A673 (cell line): ENCODE results near the gene DHRSX. TPM values are rescaled to one million over a fixed set of nuclear protein-coding genes. Genes with fewer than 3 reads are reported as not detected.
A peak's percentile ranks its signal among the peaks of the same experiment; 100 is the strongest.

Source experiments
- BruUV-seq: library from RNA; stranded (reverse); fragments of 400-500 nt; replicated peaks from 2 replicates; lab custom pipeline; 2021; lab: Mats Ljungman, UMichigan
- CTCF ChIA-PET: fragments of 300-600 bp; sonication (Branson Sonifier 250); formaldehyde crosslinking; loops from one replicate; lab custom pipeline; 2022; ENCODE audit warnings: antibody characterized with exemption; lab: Charles Lee
- POLR2A ChIA-PET: fragments of 300-600 bp; sonication (Branson Sonifier 250); formaldehyde crosslinking; loops from one replicate; lab custom pipeline; 2022; ENCODE audit warnings: antibody characterized with exemption; ENCODE audit not compliant: low non-redundant PET; lab: Charles Lee
- DNase-seq: peaks from one replicate; pipeline ENCODE4 v3.0.0-alpha.2; 2015; ENCODE audit warnings: low spot score
- H3K27ac ChIP-seq: fragments of 200-600 bp; sonication (generic); 2 replicates; pipeline ENCODE4 v1.5.1; 2016; ENCODE audit warnings: mixed run types, low read depth, mild to moderate bottlenecking, mixed read lengths, antibody characterized with exemption, low read length; ENCODE audit not compliant: poor library complexity, severe bottlenecking
- H3K27me3 ChIP-seq: fragments of 200-600 bp; sonication (generic); replicated peaks from 2 replicates; pipeline ENCODE4 v1.6.1; 2017; ENCODE audit warnings: mixed run types, low read depth, mild to moderate bottlenecking, mixed read lengths, antibody characterized with exemption, low read length; ENCODE audit not compliant: insufficient read depth, poor library complexity
- H3K36me3 ChIP-seq: fragments of 200-600 bp; sonication (generic); 2 replicates; pipeline ENCODE4 v1.6.1; 2016; ENCODE audit warnings: mixed run types, mild to moderate bottlenecking, mixed read lengths, antibody characterized with exemption, low read length; ENCODE audit not compliant: insufficient read depth, poor library complexity, severe bottlenecking
- H3K4me1 ChIP-seq: fragments of 200-600 bp; sonication (generic); 2 replicates; pipeline ENCODE4 v1.6.1; 2017; ENCODE audit warnings: mixed run types, mild to moderate bottlenecking, mixed read lengths, antibody characterized with exemption, low read length; ENCODE audit not compliant: insufficient read depth, poor library complexity, severe bottlenecking
- H3K4me3 ChIP-seq: fragments of 200-600 bp; sonication (generic); 2 replicates; pipeline ENCODE4 v1.5.1; 2016; ENCODE audit warnings: low read depth, mixed run types, mild to moderate bottlenecking, mixed read lengths, low read length; ENCODE audit not compliant: poor library complexity, severe bottlenecking
- H3K9me3 ChIP-seq: fragments of 200-600 bp; sonication (generic); 2 replicates; pipeline ENCODE4 v1.6.1; 2016; ENCODE audit warnings: mixed run types, low read depth, mild to moderate bottlenecking, mixed read lengths, antibody characterized with exemption, low read length; ENCODE audit not compliant: poor library complexity, severe bottlenecking
- EZH2 ChIP-seq: fragments of 200-600 bp; sonication (generic); IDR thresholded peaks from 2 replicates; pipeline ENCODE4 v1.6.1; 2017; ENCODE audit warnings: borderline replicate concordance, low read depth, mild to moderate bottlenecking, mixed read lengths, antibody characterized with exemption, low read length; ENCODE audit not compliant: poor library complexity, severe bottlenecking
- intact Hi-C: fragments of 100-400 bp; cut with micrococcal nuclease; formaldehyde crosslinking; loops from one replicate; pipeline ENCODE4 v1.10.0; 2022; ENCODE audit not compliant: unreplicated experiment
- total RNA-seq: library from RNA; stranded (reverse); gene quantifications from 2 replicates; pipeline ENCODE4 v1.2.3, GENCODE V29; 2021
- TF ChIP-seq, protein P1 (sequence below): fragments of 300-800, 200-600 bp; sonication (generic); conservative IDR thresholded peaks from 2 replicates; pipeline ENCODE4 v1.5.1; 2017; ENCODE audit warnings: low read depth, mild to moderate bottlenecking, antibody characterized with exemption, low read length, moderate library complexity, mixed read lengths

Gene DHRSX
- total RNA-seq, 1 experiment from 2014 or later: 30.2 TPM

DNA sequence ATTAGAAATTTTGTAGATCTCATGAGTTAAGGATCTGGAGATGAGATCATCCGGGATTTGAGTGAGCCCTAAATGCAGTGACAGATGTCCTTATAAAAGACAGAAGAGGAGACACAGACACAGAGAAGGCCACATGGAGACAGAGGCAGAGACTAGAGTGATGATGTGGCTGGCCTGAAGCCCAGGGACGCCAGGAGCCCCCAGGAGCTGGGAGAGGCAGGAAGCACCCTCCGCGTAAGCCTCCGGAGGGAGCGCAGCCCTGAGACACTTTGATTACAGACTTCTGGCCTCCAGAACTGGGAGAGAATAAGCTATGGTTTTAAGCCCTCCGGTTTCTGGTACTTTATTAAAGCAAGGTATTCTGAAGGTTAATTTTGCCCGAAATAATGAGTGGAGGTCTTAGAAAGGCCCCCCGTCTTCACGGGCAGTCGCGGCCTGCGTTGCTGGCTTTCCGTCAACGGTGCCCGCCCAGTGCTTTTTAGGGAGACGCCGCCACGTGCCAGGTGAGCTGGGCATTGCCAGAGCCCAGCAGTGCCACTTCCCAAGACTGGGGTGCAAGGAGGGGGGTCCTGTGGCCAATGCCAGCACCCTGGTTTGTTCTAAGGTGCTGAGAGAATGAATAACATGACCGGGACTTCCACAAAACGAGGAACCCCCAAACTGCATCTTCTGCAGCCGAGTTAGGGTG, 8.1 kb downstream of the DHRSX start:
- intact Hi-C loops: no loop called here
- H3K36me3 ChIP-seq: peaks cover 28% of the 10 kb centered on the region
- H3K4me1 ChIP-seq: peaks cover 15% of the 10 kb centered on the region
- no peaks in the 10 kb centered on the region for H3K27me3 ChIP-seq
- peak overlapping the region; percentile 61 for H3K27ac ChIP-seq
- peak; percentile 90 for DNase-seq
- ChIA-PET POLR2A (no interaction called here), CTCF (no interaction called here)
- no peaks in the 10 kb centered on the region for H3K9me3 ChIP-seq
- no TSS peak for BruUV-seq
- TF ChIP-seq, protein P1, sequence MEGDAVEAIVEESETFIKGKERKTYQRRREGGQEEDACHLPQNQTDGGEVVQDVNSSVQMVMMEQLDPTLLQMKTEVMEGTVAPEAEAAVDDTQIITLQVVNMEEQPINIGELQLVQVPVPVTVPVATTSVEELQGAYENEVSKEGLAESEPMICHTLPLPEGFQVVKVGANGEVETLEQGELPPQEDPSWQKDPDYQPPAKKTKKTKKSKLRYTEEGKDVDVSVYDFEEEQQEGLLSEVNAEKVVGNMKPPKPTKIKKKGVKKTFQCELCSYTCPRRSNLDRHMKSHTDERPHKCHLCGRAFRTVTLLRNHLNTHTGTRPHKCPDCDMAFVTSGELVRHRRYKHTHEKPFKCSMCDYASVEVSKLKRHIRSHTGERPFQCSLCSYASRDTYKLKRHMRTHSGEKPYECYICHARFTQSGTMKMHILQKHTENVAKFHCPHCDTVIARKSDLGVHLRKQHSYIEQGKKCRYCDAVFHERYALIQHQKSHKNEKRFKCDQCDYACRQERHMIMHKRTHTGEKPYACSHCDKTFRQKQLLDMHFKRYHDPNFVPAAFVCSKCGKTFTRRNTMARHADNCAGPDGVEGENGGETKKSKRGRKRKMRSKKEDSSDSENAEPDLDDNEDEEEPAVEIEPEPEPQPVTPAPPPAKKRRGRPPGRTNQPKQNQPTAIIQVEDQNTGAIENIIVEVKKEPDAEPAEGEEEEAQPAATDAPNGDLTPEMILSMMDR: no peak
- TF ChIP-seq EZH2: no peak
- peak overlapping the region; percentile 8 for H3K4me3 ChIP-seq

DNA sequence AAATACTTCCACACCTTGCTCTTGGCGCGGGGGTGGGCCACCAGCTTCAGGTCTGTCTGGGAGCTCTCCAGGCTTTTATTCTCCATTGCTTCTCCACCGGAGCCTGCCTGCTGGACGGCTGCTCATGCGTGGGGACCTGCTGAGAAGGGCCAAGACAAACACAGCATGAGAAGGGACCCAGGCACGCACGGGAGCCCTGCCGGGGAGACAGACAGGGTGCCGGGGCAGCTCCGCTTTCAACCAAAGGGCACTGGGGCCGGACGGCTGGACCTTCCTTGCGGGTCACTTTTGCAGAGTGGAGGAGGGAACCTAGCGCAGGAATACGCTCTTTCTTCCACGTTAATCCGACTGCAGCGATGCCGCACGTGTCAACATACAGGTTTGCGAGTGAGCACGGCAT, 10.1 kb downstream of the DHRSX start:
- Histone ChIP-seq H3K4me3 (no peak overlapping the region), H3K36me3 (peaks cover 41% of the 10 kb centered on the region), H3K9me3 (no peaks in the 10 kb centered on the region), H3K27ac (no peak overlapping the region), H3K4me1 (peaks cover 15% of the 10 kb centered on the region), H3K27me3 (no peaks in the 10 kb centered on the region)
- CTCF ChIA-PET: no interaction called here
- intact Hi-C loops: no loop called here
- TF ChIP-seq, protein P1: no peak
- TF ChIP-seq EZH2: no peak
- DNase-seq: no peak
- no TSS peak for BruUV-seq
- POLR2A ChIA-PET: no interaction called here

DNA sequence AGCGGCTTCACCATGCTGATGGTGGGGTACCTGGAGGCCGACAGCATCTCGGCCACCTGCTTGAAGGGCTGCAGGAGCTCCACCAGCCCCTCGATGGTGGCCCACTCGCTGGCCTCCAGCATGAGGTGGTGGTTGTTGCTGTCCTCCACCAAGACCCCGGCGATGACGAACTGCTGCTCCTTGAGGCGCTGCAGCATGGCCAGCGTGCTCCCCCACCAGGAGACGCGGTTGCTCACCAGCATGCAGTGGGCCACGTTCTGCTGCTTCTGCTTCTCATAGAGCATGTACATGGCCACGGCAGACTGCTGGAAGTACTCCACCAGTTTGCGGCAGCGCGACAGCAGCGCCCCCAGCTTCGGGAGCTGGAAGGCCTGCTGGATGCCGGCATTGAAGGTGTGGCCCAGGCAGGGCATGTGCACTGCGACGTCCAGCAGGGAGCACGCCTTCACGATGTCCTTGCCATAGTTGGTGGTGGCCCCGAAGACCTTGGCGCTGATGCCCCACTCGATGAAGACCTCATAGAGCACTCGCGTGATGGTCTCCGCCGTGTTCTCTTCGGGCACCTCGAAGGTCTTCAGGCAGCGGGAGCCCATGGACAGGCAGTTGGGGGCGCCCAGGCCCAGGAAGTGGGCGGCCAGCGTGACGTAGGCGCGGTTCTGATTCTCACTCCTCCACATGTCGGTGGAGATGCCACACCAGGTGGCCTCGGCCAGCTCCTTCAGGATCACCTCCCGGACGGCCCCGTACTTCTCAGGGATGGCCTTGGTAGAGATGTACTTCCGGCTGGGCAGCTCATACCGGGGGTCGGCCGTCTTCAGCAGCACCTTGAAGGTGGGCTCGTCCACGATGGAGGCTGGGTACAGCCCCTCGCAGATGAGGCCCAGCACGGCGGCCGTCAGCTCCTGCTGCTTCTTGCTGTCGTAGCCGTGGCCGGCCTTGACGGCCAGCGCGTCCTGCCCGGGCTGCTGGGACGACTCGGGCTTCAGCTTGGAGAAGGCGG, 11.0 kb downstream of the DHRSX start:
- intact Hi-C loops: no loop called here
- no peak for DNase-seq
- TF ChIP-seq EZH2: no peak
- TF ChIP-seq, protein P1: no peak
- BruUV-seq: no TSS peak
- Histone ChIP-seq H3K4me1 (peaks cover 15% of the 10 kb centered on the region), H3K27me3 (no peaks in the 10 kb centered on the region), H3K9me3 (no peaks in the 10 kb centered on the region), H3K27ac (no peak overlapping the region), H3K36me3 (peaks cover 44% of the 10 kb centered on the region), H3K4me3 (no peak overlapping the region)
- POLR2A ChIA-PET: no interaction called here
- CTCF ChIA-PET: no interaction called here
